Keratinocyte (primary cell): ENCODE measurements around the gene SLC13A3.

Experiments
- EZH2 ChIP-seq: IDR thresholded peaks from one replicate; pipeline ENCODE4 v1.6.1; 2012; ENCODE audit warnings: inconsistent platforms, mild to moderate bottlenecking, low read length, moderate library complexity
- TF ChIP-seq, protein P1 (sequence below), 3 experiments: IDR thresholded peaks in 1 of 3; conservative IDR thresholded peaks in 1 of 3; optimal IDR thresholded peaks in 1 of 3; 2 replicates in 2 of 3; 3 replicates in 1 of 3; pipeline versions ENCODE3 to v1.5.1; 2011; ENCODE audit warnings: low read length in 3 of 3, mild to moderate bottlenecking in 3 of 3, moderate library complexity in 2 of 3, control low read depth in 1 of 3, inconsistent platforms in 1 of 3; ENCODE audit not compliant: insufficient read depth in 2 of 3; ENCODE audit errors: extremely low read depth in 1 of 3

DNA sequence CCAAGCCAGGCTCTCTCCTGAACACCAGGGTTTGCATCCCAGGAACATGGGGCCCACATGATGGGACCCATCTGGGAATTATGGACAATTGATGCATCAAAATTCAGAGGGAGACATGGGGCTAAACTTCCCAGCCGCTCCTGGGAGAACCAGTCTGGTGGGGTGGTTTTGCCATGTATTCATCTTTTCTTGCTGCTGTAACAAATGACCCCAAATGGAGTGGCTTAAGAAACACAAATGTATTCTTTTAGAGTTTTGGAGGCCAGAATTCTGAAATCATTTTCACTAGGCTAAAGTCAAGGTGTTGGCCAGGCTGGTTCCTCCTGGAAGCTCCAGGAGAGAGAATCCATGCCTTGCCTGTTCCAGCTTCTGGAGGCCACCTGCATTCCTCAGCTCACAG, 6.5 kb downstream of the SLC13A3 start:
- TF ChIP-seq, protein P1, sequence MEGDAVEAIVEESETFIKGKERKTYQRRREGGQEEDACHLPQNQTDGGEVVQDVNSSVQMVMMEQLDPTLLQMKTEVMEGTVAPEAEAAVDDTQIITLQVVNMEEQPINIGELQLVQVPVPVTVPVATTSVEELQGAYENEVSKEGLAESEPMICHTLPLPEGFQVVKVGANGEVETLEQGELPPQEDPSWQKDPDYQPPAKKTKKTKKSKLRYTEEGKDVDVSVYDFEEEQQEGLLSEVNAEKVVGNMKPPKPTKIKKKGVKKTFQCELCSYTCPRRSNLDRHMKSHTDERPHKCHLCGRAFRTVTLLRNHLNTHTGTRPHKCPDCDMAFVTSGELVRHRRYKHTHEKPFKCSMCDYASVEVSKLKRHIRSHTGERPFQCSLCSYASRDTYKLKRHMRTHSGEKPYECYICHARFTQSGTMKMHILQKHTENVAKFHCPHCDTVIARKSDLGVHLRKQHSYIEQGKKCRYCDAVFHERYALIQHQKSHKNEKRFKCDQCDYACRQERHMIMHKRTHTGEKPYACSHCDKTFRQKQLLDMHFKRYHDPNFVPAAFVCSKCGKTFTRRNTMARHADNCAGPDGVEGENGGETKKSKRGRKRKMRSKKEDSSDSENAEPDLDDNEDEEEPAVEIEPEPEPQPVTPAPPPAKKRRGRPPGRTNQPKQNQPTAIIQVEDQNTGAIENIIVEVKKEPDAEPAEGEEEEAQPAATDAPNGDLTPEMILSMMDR (optimal IDR thresholded peaks at IDR 0.05 in 1 of 3, IDR thresholded peaks at IDR 0.05 in 1 of 3, conservative IDR thresholded peaks at IDR 0.05 in 1 of 3; ENCODE audit: extremely low read depth in 1 of 3, insufficient read depth in 2 of 3, low read length in 3 of 3), result no peak
- no peak for TF ChIP-seq EZH2
